Activated naive CD4-positive, alpha-beta T cell treated with anti-CD3 and anti-CD28 coated beads, Interleukin-2, amount 50 U/mL, for 72 hours (primary cell): ENCODE data around the gene FLCN. TPM values are rescaled to one million over a fixed set of nuclear protein-coding genes. Genes with fewer than 3 reads are reported as not detected.

Experiments
- ATAC-seq, 2 donors: fragments of 150-1000 bp; cut with Tn5 transposase; 2 replicates each; pipeline ENCODE4 v1.10.0; 2021; ENCODE audit warnings: mild to moderate bottlenecking in 2 of 2, moderate library complexity in 2 of 2
- DNase-seq, 2 donors: peaks; one replicate each; pipeline ENCODE4 v3.0.0; 2021 to 2022; ENCODE audit warnings: low spot score in 2 of 2
- H3K27ac Mint-ChIP-seq, 2 donors: one replicate each; pipeline ENCODE4 v1.8.0; 2022; ENCODE audit warnings: mild to moderate bottlenecking in 2 of 2, mixed read lengths in 2 of 2
- H3K36me3 Mint-ChIP-seq, 2 donors: one replicate each; pipeline ENCODE4 v1.8.0; 2022; ENCODE audit warnings: mixed read lengths in 2 of 2
- H3K9me3 Mint-ChIP-seq, 2 donors: one replicate each; pipeline ENCODE4 v1.8.0; 2022; ENCODE audit warnings: mixed read lengths in 2 of 2
- total RNA-seq, 2 donors: library from RNA; stranded (reverse); gene quantifications; one replicate each; pipeline ENCODE4 v1.2.3, GENCODE V29; 2022

Gene FLCN
- total RNA-seq, 2 donors from 2014 or later, result 28.1 to 38.7 TPM

- H3K27ac Mint-ChIP-seq, result no peak overlapping the region
Measured at GRCh38 chr17:17246879-17247278, 9.9 kb upstream of the FLCN start.

GRCh38 chr17:17243163-17243562 lies 6.2 kb upstream of the FLCN start:
- DNase-seq (no peak), ATAC-seq (no peak)
- peaks cover 0 to 14% of the 10 kb centered on the region in 2 donors for H3K36me3 Mint-ChIP-seq
- no peaks in the 10 kb centered on the region for H3K9me3 Mint-ChIP-seq
- H3K27ac Mint-ChIP-seq, result no peak overlapping the region

More at GRCh38 chr17:17246879-17247278, 9.9 kb upstream of the FLCN start:
- ATAC-seq (no peak), DNase-seq (no peak)
- Mint-ChIP-seq H3K9me3 (no peaks in the 10 kb centered on the region), H3K36me3 (peaks cover 0 to 14% of the 10 kb centered on the region in 2 donors)

DNA sequence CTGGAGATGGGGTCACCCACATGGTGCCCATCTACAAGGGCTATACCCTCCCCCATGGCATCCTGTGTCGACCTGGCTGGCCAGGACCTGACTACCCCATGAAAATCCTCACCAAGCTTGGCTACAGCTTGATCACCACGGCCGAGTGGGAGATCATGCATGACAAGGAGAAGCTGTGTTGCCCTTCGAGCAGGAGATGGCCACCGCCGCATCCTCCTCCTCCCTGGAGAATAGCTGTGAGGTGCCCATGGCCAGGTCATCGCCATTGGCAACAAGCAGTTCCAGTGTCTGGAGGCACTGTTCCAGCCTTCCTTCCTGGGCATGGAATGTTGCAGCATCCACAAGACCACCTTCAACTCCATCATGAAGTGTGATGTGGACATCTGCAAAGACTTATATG lies 5.3 kb upstream of the FLCN start:
- H3K36me3 Mint-ChIP-seq, result peaks cover 6 to 10% of the 10 kb centered on the region in 2 donors
- ATAC-seq, result no peak
- no peaks in the 10 kb centered on the region for H3K9me3 Mint-ChIP-seq
- no peak overlapping the region for H3K27ac Mint-ChIP-seq
- no peak for DNase-seq

DNA sequence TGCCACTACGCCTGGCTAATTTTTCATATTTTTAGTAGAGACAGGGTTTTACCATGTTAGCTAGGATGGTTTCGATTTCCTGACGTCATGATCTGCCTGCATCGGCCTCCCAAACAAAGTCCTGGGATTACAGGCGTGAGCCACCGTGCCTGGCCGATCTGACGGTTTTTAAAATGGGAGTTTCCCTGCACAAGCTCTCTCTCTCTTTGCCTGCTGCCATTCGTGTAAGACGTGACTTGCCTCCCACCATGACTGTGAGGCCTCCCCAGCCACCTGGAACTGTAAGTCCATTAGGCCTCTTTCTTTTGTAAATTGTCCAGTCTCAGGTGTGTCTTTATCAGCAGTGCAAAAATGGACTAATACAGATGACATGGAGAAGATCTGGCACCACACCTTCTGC lies 4.7 kb upstream of the FLCN start:
- ATAC-seq (no peak), DNase-seq (no peak)
- H3K27ac Mint-ChIP-seq, result peak overlapping the region in 1 of 2 donors; percentile 50
- no peaks in the 10 kb centered on the region for H3K9me3 Mint-ChIP-seq
- peaks cover 4 to 10% of the 10 kb centered on the region in 2 donors for H3K36me3 Mint-ChIP-seq

GRCh38 chr17:17239832-17240231 lies 2.9 kb upstream of the FLCN start:
- Mint-ChIP-seq H3K36me3 (peaks cover 0 to 16% of the 10 kb centered on the region in 2 donors), H3K9me3 (no peaks in the 10 kb centered on the region), H3K27ac (no peak overlapping the region)
- peak in 1 of 2 donors; percentile 52 for ATAC-seq
- no peak for DNase-seq

GRCh38 chr17:17236295-17237025 lies 508 bp downstream of the FLCN start:
- DNase-seq, result no peak
- Mint-ChIP-seq H3K9me3 (no peaks in the 10 kb centered on the region), H3K27ac (peak overlapping the region; percentile 99 to 100), H3K36me3 (peaks cover 0 to 16% of the 10 kb centered on the region in 2 donors)
- peak; percentile 1 to 19 for ATAC-seq

GRCh38 chr17:17235212-17236174 lies 1.5 kb downstream of the FLCN start:
- ATAC-seq (no peak), DNase-seq (no peak)
- H3K9me3 Mint-ChIP-seq, result no peaks in the 10 kb centered on the region
- H3K27ac Mint-ChIP-seq, result peak overlapping the region; percentile 99 to 100
- H3K36me3 Mint-ChIP-seq, result peaks cover 0 to 16% of the 10 kb centered on the region in 2 donors

DNA sequence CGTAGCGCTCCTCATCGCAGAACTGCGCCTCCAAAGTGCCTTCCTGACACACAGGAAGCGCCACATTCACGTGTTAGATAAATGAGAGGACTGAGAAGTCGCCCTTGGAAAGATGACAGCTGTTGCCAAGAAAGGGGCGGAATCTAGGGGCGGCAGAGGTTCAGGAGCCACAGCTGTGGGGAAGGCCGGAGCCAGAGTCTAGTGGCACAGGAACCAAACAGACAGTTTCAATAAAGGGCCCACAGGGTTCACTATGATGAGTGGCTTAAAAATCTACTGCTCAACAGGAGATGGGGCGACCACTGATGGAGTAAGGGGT lies 4.7 kb downstream of the FLCN start:
- ATAC-seq, result no peak
- H3K36me3 Mint-ChIP-seq, result peaks cover 0 to 10% of the 10 kb centered on the region in 2 donors
- H3K9me3 Mint-ChIP-seq, result no peaks in the 10 kb centered on the region
- DNase-seq, result no peak
- H3K27ac Mint-ChIP-seq, result peak overlapping the region in 1 of 2 donors; percentile 46

GRCh38 chr17:17231621-17232302 lies 5.2 kb downstream of the FLCN start:
- H3K9me3 Mint-ChIP-seq, result no peaks in the 10 kb centered on the region
- no peak for ATAC-seq
- H3K27ac Mint-ChIP-seq, result peak overlapping the region in 1 of 2 donors; percentile 46
- peaks cover 0 to 6% of the 10 kb centered on the region in 2 donors for H3K36me3 Mint-ChIP-seq
- no peak for DNase-seq

DNA sequence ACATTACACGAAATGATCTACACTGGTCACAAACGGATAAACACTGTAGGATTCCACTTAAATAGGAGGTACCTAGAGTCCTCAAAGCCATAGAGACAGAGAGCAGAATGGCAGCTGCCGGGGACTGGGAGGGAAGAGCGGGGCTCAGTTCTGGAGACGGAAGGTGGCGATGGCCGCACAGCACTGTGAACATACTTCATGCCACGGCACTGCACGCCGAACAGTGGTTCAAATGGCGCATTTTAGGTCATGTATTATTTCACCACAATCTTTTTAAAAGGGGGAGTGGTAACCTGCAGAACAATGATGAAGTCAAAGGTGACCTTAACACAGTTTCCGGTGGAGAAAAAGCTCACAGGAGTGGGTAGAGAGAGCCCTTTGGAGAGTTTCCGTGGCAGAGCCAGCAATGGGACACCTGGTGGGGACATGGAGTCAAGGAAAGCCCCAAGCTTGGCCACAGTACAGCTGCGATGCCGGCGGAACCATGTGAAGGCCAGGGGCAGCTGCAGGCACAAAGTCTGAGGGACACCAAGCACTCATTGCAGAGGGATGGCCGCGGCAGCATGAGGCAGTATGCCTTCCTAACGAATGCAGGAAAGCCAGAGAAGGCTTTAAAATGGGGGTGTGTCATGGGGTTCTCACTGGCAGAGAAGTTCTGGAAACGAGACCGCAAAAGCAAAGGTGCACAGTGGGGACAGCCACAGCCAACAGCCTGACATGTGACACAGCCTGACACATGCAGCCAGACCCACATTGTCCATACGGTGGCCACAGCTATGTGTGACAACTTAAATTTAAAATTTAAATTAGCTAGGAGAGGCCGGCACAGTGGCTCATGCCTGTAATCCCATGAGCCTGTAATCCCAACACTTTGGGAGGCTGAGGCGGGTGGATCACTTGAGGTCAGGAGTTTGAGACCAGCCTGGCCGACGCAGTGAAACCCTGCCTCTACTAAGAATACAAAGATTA lies 7.3 kb downstream of the FLCN start:
- Mint-ChIP-seq H3K9me3 (no peaks in the 10 kb centered on the region), H3K36me3 (peaks cover 0 to 8% of the 10 kb centered on the region in 2 donors)
- no peak for ATAC-seq

DNA sequence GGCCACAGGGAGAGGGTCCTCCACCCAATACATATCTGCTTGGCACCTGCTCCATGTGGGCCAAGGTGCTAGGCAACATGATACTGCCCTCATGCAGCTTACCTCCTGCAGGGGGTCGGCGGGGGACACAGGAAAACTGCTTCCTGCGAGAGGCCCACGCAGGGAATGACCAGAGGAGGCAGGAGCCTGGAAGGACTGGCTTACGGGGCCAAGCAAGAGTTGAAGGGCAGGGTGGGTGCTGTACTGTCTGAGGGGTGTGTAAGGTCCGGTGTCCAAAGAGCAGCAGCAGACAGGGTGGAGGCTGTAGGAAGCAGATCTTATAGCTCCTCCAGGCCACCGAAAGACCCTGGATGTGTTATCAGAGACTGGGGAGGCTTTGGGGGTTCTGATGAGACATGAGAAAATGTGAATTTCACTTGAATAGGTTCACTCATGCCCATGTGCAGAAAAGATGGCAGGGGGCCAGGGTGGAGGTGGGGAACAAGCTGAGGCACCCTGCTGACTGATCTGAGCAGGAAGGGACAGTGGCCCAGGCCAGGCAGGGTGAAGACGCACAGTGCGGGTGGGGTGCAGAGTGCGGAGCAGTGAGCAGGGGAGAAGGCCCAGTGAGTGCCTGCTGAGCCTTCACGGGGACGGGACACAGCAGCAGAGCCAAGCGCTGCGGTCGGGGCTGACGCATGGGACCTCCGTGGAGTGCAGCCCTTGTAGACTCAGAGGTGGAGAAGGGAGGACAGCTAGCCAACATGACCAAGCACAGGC lies 8.3 kb downstream of the FLCN start:
- no peak for ATAC-seq
- Mint-ChIP-seq H3K36me3 (peaks cover 0 to 11% of the 10 kb centered on the region in 2 donors), H3K9me3 (no peaks in the 10 kb centered on the region)

More for the DNA sequence above, 7.3 kb downstream of the FLCN start:
- peak overlapping the region; percentile 75 to 80 for H3K27ac Mint-ChIP-seq
- no peak for DNase-seq

GRCh38 chr17:17227608-17228520 lies 9.1 kb downstream of the FLCN start:
- peak overlapping the region in 1 of 2 donors; percentile 80 for H3K27ac Mint-ChIP-seq
- DNase-seq (no peak), ATAC-seq (no peak)
- no peaks in the 10 kb centered on the region for H3K9me3 Mint-ChIP-seq
- H3K36me3 Mint-ChIP-seq, result peaks cover 0 to 15% of the 10 kb centered on the region in 2 donors

More for the DNA sequence above, 8.3 kb downstream of the FLCN start:
- no peak for DNase-seq
- H3K27ac Mint-ChIP-seq, result peak overlapping the region; percentile 62 to 80

DNA sequence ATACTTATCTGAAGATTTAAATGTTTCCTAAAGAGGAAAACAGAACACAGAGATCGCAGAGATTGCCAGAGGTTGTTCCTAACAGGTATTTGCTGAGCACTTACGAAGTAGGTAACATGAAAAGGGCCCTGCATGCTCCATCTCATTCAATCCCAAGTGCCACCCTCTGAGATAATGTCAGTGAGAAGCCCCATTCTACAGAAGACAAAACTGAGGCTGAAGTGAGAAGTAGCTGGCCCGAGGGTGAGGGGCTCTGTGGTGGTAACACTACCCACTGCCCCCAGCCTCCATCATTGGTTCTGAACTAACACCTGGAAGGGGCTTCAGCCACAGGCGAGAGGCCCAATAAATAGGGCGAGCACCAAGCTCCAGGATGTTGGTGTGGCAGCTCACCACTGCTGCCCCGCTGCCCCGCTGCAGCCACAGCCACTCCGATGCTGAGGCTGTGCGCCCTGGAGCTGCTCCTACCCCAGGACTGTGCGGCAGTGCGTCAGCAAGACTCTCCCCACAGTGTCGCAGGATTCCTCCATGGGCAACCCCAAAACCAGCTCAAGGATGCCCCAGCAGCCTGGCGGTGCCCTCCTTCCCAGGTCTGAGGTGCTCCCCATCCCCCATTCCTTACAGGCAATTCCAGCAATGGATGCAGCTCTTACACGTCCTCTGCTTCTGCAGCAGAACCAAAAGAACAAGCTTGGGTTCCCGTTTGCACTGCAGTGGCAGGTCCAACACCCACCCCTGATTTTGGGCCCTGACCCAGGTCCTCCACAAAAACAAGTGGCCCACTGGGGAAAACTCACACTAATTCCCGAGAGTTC lies 10.3 kb downstream of the FLCN start:
- no peaks in the 10 kb centered on the region for H3K9me3 Mint-ChIP-seq
- H3K27ac Mint-ChIP-seq, result no peak overlapping the region
- H3K36me3 Mint-ChIP-seq, result peaks cover 0 to 15% of the 10 kb centered on the region in 2 donors
- ATAC-seq (no peak), DNase-seq (no peak)
